Measurements from ENCODE around the gene NFAM1.
A peak's percentile ranks its signal among the peaks of the same experiment; 100 is the strongest.

The NFAM1 gene

GRCh38 chr22:42383287-42383686, 48.9 kb downstream of the NFAM1 start:
- no peak for DNase-seq (ENCODE audit: low read depth in 2 of 2)

DNA sequence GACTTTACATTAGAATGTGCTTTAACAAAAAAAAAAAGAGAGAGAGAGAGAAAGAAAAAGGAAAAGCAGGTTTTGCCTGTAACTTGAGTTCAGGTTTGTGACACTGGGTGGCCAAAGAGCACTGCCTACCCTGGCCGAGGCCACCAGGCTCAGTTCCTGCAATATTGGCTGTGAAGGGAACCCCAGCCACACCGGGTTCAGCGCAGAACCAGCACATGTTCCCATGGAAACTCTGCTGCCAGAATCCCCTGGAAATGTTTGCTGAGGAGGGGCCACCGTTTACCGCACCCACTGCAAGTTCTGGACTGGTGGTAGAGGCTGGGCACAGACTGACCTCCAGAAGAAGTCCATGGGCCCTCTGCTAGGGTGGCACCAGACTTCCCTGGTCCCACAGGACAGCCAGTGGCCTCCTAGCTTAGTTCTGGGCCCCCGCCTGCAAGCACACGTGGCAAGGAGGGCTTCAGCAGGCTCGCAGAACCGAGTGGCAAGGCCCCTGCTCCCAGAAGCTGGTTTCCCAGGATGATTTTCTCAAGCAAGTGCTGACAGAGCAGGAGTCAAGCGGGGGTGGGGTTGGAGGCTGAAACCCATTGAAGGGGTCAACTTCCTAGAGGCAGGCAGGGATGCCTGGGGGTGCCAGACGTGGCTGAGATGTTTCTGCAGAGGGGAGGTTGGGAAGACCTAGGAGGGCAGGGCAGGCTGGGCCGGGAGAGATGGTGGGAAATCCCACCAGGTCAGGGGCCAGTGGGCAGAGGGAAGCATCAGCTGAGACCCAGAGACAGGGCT, 51.2 kb downstream of the NFAM1 start:
- no peak for DNase-seq (ENCODE audit: low read depth in 2 of 2)

- no peak for DNase-seq (ENCODE audit: low read depth in 2 of 2)
These were observed 52.2 kb downstream of the NFAM1 start for GRCh38 chr22:42379966-42380537.

DNA sequence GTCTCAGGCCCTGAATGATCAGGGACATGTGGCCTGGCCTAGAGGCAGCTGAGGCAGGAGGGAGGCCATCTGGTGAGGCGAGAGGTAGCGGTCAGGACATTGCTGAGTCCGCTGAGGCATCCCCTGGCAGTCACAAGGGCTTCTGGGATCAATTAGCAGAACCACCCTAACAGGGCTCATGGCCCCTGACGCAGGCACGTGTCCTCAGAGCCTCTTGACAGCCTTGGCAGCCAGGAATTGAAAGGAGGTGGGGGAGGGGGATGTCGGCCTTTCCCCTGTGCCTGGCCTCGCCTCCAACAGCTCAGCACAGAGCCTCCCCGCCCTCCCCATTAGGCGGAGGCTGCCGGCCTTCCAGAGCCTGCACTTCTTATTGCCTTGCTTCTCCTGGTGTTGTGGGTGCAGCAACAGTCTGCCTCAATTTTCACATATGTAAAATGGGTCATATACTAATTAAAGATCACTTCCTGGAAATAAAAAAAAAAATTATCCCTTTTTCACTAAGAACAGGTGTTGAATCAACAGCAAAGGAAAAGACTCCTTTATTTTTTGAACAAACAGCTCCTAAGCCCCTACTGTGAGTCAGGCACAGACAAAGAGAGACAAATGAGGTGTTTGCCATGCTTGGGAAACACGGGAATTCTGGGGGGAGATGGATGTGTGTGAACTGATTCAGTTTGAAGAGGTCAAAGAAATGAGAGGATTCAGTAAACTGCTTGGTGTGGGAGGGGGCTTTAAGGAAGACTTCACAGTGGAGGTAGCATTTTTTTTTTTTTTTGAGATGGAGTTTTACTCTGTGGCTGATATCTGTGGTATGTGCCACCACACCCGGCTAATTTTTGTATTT, 55.3 kb downstream of the NFAM1 start:
- no peak for DNase-seq (ENCODE audit: low read depth in 2 of 2)

DNA sequence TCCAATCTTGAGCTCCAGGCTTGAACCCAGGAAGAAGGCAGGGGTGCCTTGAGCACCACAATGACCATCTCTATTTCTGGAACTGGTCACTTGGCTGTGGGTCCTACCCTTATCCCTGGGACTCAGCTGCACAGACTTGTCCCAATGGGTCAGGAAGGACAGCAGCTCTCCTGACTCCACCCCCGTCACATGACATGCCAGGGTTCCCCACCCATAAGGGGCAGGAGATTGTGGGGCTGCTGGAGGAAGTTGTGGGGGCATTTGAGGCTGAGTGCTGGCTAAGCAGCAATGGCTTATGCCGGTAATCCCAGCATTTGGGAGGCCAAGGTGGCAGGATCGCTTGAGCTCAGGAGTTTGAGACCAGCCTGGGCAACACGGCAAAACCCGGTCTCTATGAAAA, 56.2 kb downstream of the NFAM1 start:
- no peak for DNase-seq (ENCODE audit: low read depth in 2 of 2)

DNA sequence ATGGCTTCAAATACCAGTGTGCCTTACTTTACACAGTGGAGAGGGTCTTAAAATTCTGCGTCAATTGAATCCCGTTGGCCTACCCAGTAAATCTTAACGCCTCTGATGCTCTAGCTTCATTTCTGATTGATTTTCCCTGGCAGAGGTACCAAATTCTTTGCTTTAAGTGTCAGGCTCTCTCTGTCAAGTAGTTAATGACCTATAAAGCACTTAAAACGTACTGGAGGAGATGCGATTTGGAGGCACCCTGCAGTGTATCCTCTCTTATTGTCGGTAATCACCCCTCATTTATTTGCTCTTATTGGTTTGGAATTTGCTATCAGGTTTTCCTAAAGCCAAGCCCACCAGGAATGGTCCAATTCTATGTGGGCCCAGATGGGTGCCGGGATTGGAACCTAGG, 59.2 kb downstream of the NFAM1 start:
- DNase-seq (ENCODE audit: low read depth in 2 of 2) = no peak

- DNase-seq (ENCODE audit: low read depth in 2 of 2) = no peak
These were observed 60.7 kb downstream of the NFAM1 start for GRCh38 chr22:42371501-42371900.

DNA sequence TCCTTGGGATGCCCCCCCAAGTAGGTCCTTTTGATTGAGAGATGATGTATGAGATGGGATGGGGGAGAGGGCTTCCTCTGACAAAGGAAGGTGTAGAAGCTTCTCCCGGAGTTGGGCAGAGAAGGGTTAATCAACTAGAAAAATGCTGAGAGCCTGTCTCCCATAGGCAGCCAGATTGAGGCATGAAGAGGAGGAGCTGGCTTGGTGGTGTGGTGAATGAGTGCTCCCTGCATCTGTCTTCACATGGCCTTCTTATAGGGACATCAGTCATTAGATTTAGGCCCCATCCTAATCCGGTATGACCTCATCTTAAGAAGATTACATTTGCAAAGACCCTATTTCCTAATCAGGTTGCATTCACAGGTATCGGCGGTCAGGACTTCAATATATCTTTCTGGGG, 61.1 kb downstream of the NFAM1 start:
- no peak for DNase-seq (ENCODE audit: low read depth in 2 of 2)

- peak; percentile 74 to 77 for DNase-seq (ENCODE audit: low read depth in 2 of 2)
These were observed 62.8 kb downstream of the NFAM1 start for GRCh38 chr22:42369250-42370041.

DNA sequence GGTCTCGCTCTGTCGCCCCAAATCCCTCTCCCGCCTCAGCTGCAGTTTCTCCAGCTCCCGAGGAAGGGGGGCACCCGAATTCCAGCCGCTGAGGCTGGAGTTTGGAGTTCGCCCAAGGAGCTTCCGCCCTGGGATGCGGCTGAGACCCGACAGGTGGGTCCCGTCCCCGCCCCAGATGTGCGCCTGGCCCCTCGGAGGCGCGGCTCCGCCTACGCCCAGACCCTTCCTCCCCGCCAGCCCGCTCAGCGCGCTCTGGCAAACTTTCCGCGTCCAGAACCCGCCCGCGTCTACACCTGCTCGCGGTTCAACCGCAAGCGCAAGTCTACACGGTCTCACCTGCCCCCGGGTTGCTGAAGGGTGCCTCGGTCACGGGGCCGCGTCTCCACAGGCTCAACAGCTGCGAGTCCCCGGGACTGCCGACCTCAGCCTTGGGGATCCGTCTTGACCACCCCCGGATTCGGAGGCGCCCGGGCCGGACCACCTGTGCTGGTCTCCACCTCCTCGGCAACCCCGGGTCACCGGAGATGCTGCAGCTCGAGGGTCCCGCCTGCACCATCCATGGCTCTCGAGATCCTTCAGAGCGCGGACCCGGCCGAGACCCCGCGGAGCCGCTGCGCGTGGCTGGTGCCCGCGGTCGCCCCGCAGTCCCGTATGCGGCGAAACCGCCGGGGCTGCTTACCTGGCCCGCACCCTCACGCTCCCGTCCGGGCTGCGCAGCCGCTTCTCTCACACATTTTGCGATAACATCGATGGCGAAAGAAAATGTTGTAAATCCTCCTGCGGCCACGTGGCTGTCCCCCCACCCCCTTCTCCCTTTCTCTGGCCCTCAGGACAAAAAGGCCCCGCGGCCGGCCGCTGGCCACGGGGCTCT, 63.6 kb downstream of the NFAM1 start:
- no peak for DNase-seq (ENCODE audit: low read depth in 2 of 2)

GRCh38 chr22:42367980-42368378, 64.2 kb downstream of the NFAM1 start:
- DNase-seq (ENCODE audit: low read depth in 2 of 2) = no peak

GRCh38 chr22:42366806-42367581, 65.2 kb downstream of the NFAM1 start:
- no peak for DNase-seq (ENCODE audit: low read depth in 2 of 2)

DNA sequence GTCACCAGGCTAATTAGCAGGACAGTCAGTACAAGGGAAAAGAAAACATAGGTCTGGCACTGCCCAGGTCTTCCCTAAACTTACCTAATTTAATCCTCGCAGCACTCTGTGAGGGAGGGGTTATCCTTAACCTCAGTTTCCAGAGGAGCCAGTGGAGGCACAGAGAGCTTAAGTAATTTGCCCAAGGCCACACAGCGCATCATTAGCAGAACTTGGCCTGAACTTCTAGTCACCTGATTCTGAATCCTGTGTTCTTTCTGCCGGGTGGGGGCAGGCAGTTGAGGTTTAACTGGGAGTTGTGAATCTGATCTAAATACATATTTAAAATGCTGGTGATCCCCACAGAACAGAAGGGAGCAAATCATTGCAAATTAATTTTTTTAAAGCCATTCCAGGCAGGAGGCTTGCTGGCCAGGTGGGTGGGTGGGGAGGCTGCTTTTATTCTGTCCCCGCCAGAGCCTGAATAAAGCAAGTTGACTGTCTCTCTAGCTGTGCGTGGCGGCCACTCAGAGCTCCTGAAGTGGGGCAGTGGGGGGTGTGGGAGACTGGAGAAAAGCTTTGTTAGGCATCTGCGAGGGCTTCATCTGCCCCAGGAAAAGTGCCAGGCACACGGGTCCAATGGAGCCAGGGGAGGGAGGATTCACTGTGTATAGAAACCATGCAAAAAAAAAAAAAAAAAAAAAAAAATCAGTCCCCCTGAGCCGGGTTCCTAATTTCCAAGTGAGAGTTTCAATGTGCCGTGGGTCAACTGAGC, 66.1 kb downstream of the NFAM1 start:
- DNase-seq (ENCODE audit: low read depth in 2 of 2) = no peak

DNA sequence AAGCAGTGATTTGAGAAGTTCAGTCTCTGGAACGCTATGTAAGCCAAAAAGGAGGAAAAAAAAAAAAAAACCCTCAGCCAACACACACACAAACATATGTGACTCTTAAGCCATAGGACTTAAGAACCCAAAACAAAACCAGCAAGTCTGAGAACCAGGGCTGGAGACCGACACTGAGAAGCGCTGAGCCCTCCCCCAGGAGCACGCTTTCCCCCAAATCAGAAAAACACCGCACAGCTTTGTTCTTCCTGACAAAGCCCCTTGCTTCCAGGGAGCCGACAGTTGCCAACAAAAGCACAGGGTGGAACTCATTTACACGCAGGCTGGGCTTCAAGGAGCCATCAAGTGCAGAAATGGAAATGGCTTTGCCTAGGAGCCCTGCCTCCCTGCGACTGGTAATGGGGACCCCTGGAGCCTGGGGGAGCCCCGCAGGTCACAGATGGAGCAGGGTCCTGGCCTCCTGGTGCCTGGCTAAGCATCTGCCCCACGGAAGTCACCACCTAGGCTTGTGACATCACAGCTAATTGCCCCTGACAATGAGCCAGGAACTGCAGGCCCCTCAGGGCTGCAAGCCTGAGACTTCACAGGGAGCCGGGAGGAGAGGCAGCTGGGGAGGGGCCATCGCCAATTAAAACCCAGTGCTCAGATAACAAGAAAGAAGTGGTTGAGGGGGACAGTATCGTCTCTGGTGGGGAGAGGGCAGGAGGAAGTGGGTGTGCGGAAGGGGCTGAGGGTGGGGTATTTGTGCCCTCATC, 66.9 kb downstream of the NFAM1 start:
- no peak for DNase-seq (ENCODE audit: low read depth in 2 of 2)

DNA sequence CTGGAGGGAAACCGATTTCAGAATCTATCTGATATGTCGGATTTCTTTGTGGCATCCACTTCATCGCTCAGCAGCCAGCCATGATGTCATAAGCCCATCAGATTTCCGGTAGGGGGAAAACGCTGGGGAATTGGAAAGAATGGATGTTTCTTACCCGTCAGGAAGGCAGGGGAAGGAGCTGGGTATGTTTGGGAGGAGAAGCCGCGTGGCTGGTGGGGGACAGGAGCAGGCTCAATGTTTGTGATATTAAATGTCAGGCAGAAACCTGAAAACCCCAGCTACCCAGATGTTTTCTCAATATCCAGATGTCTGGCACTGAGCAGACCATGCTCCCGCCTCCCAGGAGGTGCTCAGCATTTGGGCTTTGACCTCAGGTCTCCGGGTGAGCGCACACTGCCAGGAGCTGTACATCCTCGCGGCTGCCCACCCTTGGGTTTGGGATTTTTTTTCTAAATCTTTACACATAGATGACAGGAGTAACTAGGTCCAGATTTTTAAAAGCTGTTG, 67.5 kb downstream of the NFAM1 start:
- DNase-seq (ENCODE audit: low read depth in 2 of 2) = no peak

- no peak for DNase-seq (ENCODE audit: low read depth in 2 of 2)
These were observed 68.3 kb downstream of the NFAM1 start for GRCh38 chr22:42363892-42364291.

GRCh38 chr22:42361523-42361922, 70.7 kb downstream of the NFAM1 start:
- DNase-seq (ENCODE audit: low read depth in 2 of 2) = no peak

GRCh38 chr22:42360348-42360747, 71.9 kb downstream of the NFAM1 start:
- DNase-seq (ENCODE audit: low read depth in 2 of 2) = no peak
